GM23338 (cell line): ENCODE results near the gene ADD1.

Experiments
- EZH2 ChIP-seq: fragments of 200-600 bp; sonication (generic); IDR thresholded peaks from one replicate; pipeline ENCODE4 v1.8.0; 2017; ENCODE audit warnings: antibody characterized with exemption, mild to moderate bottlenecking, low read depth; ENCODE audit not compliant: unreplicated experiment
- EZH2phosphoT487 ChIP-seq: fragments of 200-600 bp; sonication (generic); IDR thresholded peaks from one replicate; pipeline ENCODE4 v1.8.1; 2018; ENCODE audit warnings: antibody characterized with exemption; ENCODE audit not compliant: unreplicated experiment
- POLR2AphosphoS5 ChIP-seq: IDR thresholded peaks from 2 replicates; pipeline ENCODE4 v1.6.1; 2016; ENCODE audit warnings: antibody characterized with exemption, low read depth
- ZNF331 ChIP-seq: fragments of 250-450 bp; sonication (Bioruptor Pico); IDR thresholded peaks from 2 replicates; pipeline ENCODE4 v1.5.0; 2020; ENCODE audit warnings: low read depth, mild to moderate bottlenecking, moderate library complexity
- TF ChIP-seq, protein P1 (sequence below), 2 experiments: fragments of 200-600 bp in 1 of 2; sonication (generic) in 1 of 2; conservative IDR thresholded peaks; 2 replicates each; pipeline versions ENCODE4 v1.5.1 to v1.6.1; 2016 to 2017; ENCODE audit warnings: antibody characterized with exemption in 2 of 2, low read depth in 2 of 2, mild to moderate bottlenecking in 2 of 2, moderate library complexity in 1 of 2
- TF ChIP-seq, protein P2 (sequence below): IDR thresholded peaks from one replicate; pipeline ENCODE4 v1.6.1; 2018; ENCODE audit warnings: antibody characterized with exemption; ENCODE audit not compliant: unreplicated experiment

DNA sequence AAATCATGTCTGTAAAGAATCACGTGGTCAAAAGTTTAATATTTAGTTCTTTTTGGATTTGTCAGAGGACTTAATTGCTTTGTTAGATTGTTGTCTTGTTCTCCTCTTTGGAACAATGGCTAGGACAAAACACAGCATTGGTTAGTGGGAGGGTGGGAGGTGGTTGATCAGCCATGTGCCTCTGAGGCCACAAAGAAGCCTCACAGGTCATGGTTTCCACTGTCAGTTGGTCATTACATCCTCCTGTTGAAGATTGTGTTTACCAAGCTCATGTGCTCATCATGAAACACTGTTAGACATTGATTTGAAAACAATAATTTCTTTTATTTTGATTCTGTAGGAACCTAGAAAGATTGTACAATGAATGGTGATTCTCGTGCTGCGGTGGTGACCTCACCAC lies 31.9 kb downstream of the ADD1 start:
- TF ChIP-seq, protein P1, sequence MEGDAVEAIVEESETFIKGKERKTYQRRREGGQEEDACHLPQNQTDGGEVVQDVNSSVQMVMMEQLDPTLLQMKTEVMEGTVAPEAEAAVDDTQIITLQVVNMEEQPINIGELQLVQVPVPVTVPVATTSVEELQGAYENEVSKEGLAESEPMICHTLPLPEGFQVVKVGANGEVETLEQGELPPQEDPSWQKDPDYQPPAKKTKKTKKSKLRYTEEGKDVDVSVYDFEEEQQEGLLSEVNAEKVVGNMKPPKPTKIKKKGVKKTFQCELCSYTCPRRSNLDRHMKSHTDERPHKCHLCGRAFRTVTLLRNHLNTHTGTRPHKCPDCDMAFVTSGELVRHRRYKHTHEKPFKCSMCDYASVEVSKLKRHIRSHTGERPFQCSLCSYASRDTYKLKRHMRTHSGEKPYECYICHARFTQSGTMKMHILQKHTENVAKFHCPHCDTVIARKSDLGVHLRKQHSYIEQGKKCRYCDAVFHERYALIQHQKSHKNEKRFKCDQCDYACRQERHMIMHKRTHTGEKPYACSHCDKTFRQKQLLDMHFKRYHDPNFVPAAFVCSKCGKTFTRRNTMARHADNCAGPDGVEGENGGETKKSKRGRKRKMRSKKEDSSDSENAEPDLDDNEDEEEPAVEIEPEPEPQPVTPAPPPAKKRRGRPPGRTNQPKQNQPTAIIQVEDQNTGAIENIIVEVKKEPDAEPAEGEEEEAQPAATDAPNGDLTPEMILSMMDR (conservative IDR thresholded peaks at IDR 0.05; ENCODE audit: low read depth in 2 of 2), result no peak
- TF ChIP-seq POLR2AphosphoS5, result no peak
- TF ChIP-seq EZH2, result no peak
- TF ChIP-seq EZH2phosphoT487, result no peak
- TF ChIP-seq ZNF331, result no peak
- TF ChIP-seq, protein P2, sequence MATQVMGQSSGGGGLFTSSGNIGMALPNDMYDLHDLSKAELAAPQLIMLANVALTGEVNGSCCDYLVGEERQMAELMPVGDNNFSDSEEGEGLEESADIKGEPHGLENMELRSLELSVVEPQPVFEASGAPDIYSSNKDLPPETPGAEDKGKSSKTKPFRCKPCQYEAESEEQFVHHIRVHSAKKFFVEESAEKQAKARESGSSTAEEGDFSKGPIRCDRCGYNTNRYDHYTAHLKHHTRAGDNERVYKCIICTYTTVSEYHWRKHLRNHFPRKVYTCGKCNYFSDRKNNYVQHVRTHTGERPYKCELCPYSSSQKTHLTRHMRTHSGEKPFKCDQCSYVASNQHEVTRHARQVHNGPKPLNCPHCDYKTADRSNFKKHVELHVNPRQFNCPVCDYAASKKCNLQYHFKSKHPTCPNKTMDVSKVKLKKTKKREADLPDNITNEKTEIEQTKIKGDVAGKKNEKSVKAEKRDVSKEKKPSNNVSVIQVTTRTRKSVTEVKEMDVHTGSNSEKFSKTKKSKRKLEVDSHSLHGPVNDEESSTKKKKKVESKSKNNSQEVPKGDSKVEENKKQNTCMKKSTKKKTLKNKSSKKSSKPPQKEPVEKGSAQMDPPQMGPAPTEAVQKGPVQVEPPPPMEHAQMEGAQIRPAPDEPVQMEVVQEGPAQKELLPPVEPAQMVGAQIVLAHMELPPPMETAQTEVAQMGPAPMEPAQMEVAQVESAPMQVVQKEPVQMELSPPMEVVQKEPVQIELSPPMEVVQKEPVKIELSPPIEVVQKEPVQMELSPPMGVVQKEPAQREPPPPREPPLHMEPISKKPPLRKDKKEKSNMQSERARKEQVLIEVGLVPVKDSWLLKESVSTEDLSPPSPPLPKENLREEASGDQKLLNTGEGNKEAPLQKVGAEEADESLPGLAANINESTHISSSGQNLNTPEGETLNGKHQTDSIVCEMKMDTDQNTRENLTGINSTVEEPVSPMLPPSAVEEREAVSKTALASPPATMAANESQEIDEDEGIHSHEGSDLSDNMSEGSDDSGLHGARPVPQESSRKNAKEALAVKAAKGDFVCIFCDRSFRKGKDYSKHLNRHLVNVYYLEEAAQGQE, result no peak
